WTC11 (cell line): Measurements from ENCODE around the gene DNAJC10. TPM values are rescaled to one million over a fixed set of nuclear protein-coding genes. Genes with fewer than 3 reads are reported as not detected.

ENCODE experiments used
- ATAC-seq: fragments of 200-7000 bp; cut with Tn5 transposase; 2 replicates; pipeline ENCODE4 v1.10.0; 2021; ENCODE audit warnings: mild to moderate bottlenecking, moderate library complexity
- CTCF ChIA-PET: fragments of 300-600 bp; sonication (Branson Sonifier 250); formaldehyde crosslinking; loops from one replicate; lab custom pipeline; 2021; ENCODE audit warnings: antibody characterized with exemption; lab: Charles Lee
- POLR2A ChIA-PET: fragments of 350-600 bp; sonication (Branson Sonifier 250); formaldehyde crosslinking; loops from one replicate; lab custom pipeline; 2021; ENCODE audit warnings: antibody characterized with exemption; lab: Charles Lee
- DNase-seq: peaks from one replicate; pipeline ENCODE4 v3.0.0; 2021; ENCODE audit warnings: low spot score
- H3K27ac Mint-ChIP-seq: 2 replicates; pipeline ENCODE4 v1.8.0; 2021; ENCODE audit warnings: mixed read lengths
- H3K27me3 Mint-ChIP-seq: 2 replicates; pipeline ENCODE4 v1.8.0; 2021; ENCODE audit warnings: low read depth, mild to moderate bottlenecking, moderate library complexity, mixed read lengths
- H3K36me3 Mint-ChIP-seq: 2 replicates; pipeline ENCODE4 v1.8.0; 2021; ENCODE audit warnings: mixed read lengths
- H3K4me1 Mint-ChIP-seq: 2 replicates; pipeline ENCODE4 v1.8.0; 2022; ENCODE audit warnings: mixed read lengths
- H3K4me3 Mint-ChIP-seq: 2 replicates; pipeline ENCODE4 v1.8.0; 2021; ENCODE audit warnings: mild to moderate bottlenecking, moderate library complexity, mixed read lengths
- H3K9me3 Mint-ChIP-seq: 2 replicates; pipeline ENCODE4 v1.8.0; 2021; ENCODE audit warnings: mixed read lengths
- CBFB ChIP-seq: sonication (generic); formaldehyde crosslinking; IDR thresholded peaks from 2 replicates; pipeline ENCODE4 v1.8.1; 2022; ENCODE audit warnings: mild to moderate bottlenecking, low read depth, missing genetic modification reagents
- ETV6 ChIP-seq: sonication (generic); formaldehyde crosslinking; IDR thresholded peaks from 2 replicates; pipeline ENCODE4 v1.8.1; 2022; ENCODE audit warnings: mild to moderate bottlenecking, missing genetic modification reagents
- GRHL2 ChIP-seq: fragments of 250-450 bp; sonication (Bioruptor Pico); IDR thresholded peaks from 2 replicates; pipeline ENCODE4 v1.8.0; 2022; ENCODE audit warnings: mild to moderate bottlenecking, moderate library complexity; ENCODE audit not compliant: insufficient replicate concordance, severe bottlenecking
- JAZF1 ChIP-seq: fragments of 250-450 bp; sonication (Bioruptor Pico); IDR thresholded peaks from 2 replicates; pipeline ENCODE4 v1.9.0; 2021; ENCODE audit warnings: moderate library complexity, mild to moderate bottlenecking, inconsistent platforms
- NFATC4 ChIP-seq: fragments of 250-450 bp; sonication (Bioruptor Pico); IDR thresholded peaks from 2 replicates; pipeline ENCODE4 v1.9.0; 2021; ENCODE audit warnings: mild to moderate bottlenecking
- NFE2L1 ChIP-seq: sonication (generic); formaldehyde crosslinking; IDR thresholded peaks from 2 replicates; pipeline ENCODE4 v1.8.1; 2023; ENCODE audit warnings: missing genetic modification reagents
- NR1H2 ChIP-seq: sonication (generic); formaldehyde crosslinking; IDR thresholded peaks from 2 replicates; pipeline ENCODE4 v1.9.0; 2021; ENCODE audit warnings: mild to moderate bottlenecking, moderate library complexity, missing genetic modification reagents
- PRRX2 ChIP-seq: fragments of 250-450 bp; sonication (Bioruptor Pico); IDR thresholded peaks from 2 replicates; pipeline ENCODE4 v1.8.0; 2021; ENCODE audit warnings: mild to moderate bottlenecking
- SMAD3 ChIP-seq: sonication (generic); formaldehyde crosslinking; IDR thresholded peaks from 2 replicates; pipeline ENCODE4 v1.8.0; 2022; ENCODE audit warnings: missing genetic modification reagents, mild to moderate bottlenecking, borderline replicate concordance
- TCF7 ChIP-seq: sonication (generic); formaldehyde crosslinking; IDR thresholded peaks from 2 replicates; pipeline ENCODE4 v1.8.0; 2022; ENCODE audit warnings: mild to moderate bottlenecking, low read depth, missing genetic modification reagents, moderate library complexity
- ZNF121 ChIP-seq: sonication (generic); formaldehyde crosslinking; IDR thresholded peaks from 2 replicates; pipeline ENCODE4 v1.8.0; 2023; ENCODE audit warnings: missing genetic modification reagents
- ZNF263 ChIP-seq: sonication (generic); formaldehyde crosslinking; IDR thresholded peaks from 2 replicates; pipeline ENCODE4 v1.8.1; 2022; ENCODE audit warnings: low read depth, mild to moderate bottlenecking, moderate library complexity, missing genetic modification reagents
- ZNF396 ChIP-seq: fragments of 250-450 bp; sonication (Bioruptor Pico); IDR thresholded peaks from 2 replicates; pipeline ENCODE4 v1.8.0; 2021; ENCODE audit warnings: mild to moderate bottlenecking, moderate library complexity, borderline replicate concordance
- ZNF416 ChIP-seq: fragments of 250-450 bp; sonication (Bioruptor Pico); IDR thresholded peaks from 2 replicates; pipeline ENCODE4 v1.9.0; 2021; ENCODE audit warnings: mild to moderate bottlenecking, inconsistent platforms
- ZNF671 ChIP-seq: fragments of 250-450 bp; sonication (Bioruptor Pico); IDR thresholded peaks from 2 replicates; pipeline ENCODE4 v1.8.0; 2021; ENCODE audit warnings: mild to moderate bottlenecking
- total RNA-seq: library from RNA; stranded (reverse); gene quantifications from 3 replicates; pipeline ENCODE4 v1.2.3, GENCODE V29; 2021
- TF ChIP-seq, protein P1 (sequence below): fragments of 250-450 bp; sonication (Bioruptor Pico); IDR thresholded peaks from 2 replicates; pipeline ENCODE4 v1.9.0; 2021; ENCODE audit warnings: mild to moderate bottlenecking
- TF ChIP-seq, protein P2 (sequence below): sonication (generic); formaldehyde crosslinking; IDR thresholded peaks from 2 replicates; pipeline ENCODE4 v1.8.0; 2022; ENCODE audit warnings: missing genetic modification reagents
- TF ChIP-seq, protein P3 (sequence below): fragments of 250-450 bp; sonication (Bioruptor Pico); conservative IDR thresholded peaks from 2 replicates; pipeline ENCODE4 v1.9.0; 2021; ENCODE audit warnings: mild to moderate bottlenecking
- TF ChIP-seq, protein P4 (sequence below): sonication (generic); formaldehyde crosslinking; IDR thresholded peaks from 2 replicates; pipeline ENCODE4 v1.8.0; 2022; ENCODE audit warnings: mild to moderate bottlenecking, missing genetic modification reagents
- TF ChIP-seq, protein P5 (sequence below): sonication (generic); formaldehyde crosslinking; IDR thresholded peaks from 2 replicates; pipeline ENCODE4 v1.8.1; 2023; ENCODE audit warnings: mild to moderate bottlenecking, missing genetic modification reagents, moderate library complexity
- TF ChIP-seq, protein P6 (sequence below): sonication (generic); formaldehyde crosslinking; IDR thresholded peaks from 2 replicates; pipeline ENCODE4 v1.8.1; 2023; ENCODE audit warnings: mild to moderate bottlenecking, missing genetic modification reagents, moderate library complexity

The DNAJC10 gene
- total RNA-seq, 1 experiment from 2014 or later = 109 TPM

DNA sequence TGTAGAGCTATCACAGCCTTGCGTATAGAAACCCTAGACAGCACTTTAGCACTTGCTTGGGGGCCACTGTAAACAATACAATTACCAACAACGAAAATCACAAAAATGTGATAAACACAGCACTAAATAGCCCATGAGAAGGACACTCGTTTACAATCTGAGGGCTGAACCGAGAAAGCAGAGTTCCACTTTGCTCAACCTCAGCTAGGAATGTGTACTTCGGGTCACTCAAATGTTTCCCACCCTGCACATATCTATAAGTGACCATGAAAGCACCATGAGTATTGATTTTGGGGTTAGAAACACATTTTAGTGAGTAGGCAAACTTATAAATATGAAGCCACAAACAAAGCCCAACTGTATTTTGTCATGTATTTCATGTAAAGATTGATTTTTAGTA is 88.1 kb downstream of the DNAJC10 start (continued):
- TF ChIP-seq, protein P1, sequence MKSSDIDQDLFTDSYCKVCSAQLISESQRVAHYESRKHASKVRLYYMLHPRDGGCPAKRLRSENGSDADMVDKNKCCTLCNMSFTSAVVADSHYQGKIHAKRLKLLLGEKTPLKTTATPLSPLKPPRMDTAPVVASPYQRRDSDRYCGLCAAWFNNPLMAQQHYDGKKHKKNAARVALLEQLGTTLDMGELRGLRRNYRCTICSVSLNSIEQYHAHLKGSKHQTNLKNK (CRISPR knock-in tag) = no peak
- TF ChIP-seq, protein P2, sequence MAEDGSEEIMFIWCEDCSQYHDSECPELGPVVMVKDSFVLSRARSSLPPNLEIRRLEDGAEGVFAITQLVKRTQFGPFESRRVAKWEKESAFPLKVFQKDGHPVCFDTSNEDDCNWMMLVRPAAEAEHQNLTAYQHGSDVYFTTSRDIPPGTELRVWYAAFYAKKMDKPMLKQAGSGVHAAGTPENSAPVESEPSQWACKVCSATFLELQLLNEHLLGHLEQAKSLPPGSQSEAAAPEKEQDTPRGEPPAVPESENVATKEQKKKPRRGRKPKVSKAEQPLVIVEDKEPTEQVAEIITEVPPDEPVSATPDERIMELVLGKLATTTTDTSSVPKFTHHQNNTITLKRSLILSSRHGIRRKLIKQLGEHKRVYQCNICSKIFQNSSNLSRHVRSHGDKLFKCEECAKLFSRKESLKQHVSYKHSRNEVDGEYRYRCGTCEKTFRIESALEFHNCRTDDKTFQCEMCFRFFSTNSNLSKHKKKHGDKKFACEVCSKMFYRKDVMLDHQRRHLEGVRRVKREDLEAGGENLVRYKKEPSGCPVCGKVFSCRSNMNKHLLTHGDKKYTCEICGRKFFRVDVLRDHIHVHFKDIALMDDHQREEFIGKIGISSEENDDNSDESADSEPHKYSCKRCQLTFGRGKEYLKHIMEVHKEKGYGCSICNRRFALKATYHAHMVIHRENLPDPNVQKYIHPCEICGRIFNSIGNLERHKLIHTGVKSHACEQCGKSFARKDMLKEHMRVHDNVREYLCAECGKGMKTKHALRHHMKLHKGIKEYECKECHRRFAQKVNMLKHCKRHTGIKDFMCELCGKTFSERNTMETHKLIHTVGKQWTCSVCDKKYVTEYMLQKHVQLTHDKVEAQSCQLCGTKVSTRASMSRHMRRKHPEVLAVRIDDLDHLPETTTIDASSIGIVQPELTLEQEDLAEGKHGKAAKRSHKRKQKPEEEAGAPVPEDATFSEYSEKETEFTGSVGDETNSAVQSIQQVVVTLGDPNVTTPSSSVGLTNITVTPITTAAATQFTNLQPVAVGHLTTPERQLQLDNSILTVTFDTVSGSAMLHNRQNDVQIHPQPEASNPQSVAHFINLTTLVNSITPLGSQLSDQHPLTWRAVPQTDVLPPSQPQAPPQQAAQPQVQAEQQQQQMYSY (CRISPR knock-in tag) = no peak
- TF ChIP-seq, protein P3, sequence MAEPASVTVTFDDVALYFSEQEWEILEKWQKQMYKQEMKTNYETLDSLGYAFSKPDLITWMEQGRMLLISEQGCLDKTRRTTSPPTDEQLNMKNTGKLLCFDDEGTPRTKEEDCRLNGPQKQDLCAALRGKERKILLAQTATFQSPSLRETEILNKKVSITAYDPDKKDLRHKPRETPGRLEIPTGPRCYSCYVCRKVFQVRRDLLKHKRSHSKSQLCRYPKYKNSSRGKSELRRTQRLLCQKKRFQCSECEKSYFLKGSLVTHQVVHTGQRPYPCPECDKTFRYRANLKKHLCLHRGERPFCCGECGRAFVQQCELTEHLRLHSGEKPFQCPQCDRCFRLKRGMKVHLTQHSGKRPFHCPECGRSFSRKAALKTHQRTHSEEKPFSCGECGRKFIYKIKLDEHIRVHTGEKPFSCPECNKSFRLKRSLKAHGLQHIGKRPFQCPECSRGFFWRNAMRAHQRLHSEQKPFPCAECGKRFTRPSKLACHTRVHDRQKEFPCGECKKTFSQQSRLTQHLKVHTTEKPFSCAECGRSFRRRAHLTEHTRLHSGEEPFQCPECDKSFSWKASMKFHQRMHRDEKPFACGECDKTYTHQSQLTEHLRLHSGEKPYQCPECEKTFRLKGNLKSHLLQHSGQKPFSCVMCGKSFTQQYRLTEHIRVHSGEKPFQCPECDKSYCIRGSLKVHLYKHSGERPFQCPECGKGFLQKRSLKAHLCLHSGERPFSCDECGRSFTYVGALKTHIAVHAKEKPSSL (CRISPR knock-in tag) = no peak
- TF ChIP-seq, protein P4, sequence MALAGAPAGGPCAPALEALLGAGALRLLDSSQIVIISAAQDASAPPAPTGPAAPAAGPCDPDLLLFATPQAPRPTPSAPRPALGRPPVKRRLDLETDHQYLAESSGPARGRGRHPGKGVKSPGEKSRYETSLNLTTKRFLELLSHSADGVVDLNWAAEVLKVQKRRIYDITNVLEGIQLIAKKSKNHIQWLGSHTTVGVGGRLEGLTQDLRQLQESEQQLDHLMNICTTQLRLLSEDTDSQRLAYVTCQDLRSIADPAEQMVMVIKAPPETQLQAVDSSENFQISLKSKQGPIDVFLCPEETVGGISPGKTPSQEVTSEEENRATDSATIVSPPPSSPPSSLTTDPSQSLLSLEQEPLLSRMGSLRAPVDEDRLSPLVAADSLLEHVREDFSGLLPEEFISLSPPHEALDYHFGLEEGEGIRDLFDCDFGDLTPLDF (CRISPR knock-in tag) = no peak
- no peak for TF ChIP-seq ZNF671 (CRISPR knock-in tag)
- no peak for TF ChIP-seq ZNF396 (CRISPR knock-in tag)

DNA sequence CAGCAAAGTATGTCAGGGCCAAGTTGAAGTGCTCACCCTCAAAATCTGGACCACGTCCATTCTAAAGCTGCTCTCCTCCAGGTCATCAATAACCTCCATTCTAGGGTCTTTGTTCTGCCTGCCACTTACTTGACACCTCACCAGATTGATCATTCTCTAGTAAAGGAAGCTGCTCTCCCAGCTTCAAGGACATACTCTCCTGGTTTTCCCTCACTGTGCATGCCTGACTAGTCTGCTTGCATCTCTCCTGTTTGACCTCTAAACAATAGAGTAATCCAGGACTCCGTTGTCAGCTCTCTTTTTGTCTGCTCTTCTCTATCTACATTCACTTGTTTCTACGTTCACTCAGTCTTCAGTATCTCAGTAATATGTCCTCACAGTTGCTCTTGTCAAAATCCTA is 91.3 kb downstream of the DNAJC10 start:
- no peaks in the 10 kb centered on the region for H3K36me3 Mint-ChIP-seq
- TF ChIP-seq ZNF121 (CRISPR knock-in tag) = no peak
- no peak for TF ChIP-seq SMAD3 (CRISPR knock-in tag)
- TF ChIP-seq, protein P5, sequence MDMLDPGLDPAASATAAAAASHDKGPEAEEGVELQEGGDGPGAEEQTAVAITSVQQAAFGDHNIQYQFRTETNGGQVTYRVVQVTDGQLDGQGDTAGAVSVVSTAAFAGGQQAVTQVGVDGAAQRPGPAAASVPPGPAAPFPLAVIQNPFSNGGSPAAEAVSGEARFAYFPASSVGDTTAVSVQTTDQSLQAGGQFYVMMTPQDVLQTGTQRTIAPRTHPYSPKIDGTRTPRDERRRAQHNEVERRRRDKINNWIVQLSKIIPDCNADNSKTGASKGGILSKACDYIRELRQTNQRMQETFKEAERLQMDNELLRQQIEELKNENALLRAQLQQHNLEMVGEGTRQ = no peak
- no peak for TF ChIP-seq GRHL2
- TF ChIP-seq TCF7 (CRISPR knock-in tag) = no peak
- ChIA-PET POLR2A (interaction anchor here (1.1 kb wide), 1 partner anchor 12 kb away, joined by 4 read pairs; no protein-coding TSS in a partner anchor), CTCF (interaction anchor here (0.8 to 1.6 kb wide), 3 partner anchors 12 to 40 kb away, joined by 3 read pairs; no protein-coding TSS in a partner anchor)
- ATAC-seq (no peak), DNase-seq (no peak)
- no peaks in the 10 kb centered on the region for H3K9me3 Mint-ChIP-seq
- peaks cover 2% of the 10 kb centered on the region for H3K27me3 Mint-ChIP-seq
- H3K27ac Mint-ChIP-seq = no peak overlapping the region
- peaks cover 9% of the 10 kb centered on the region for H3K4me1 Mint-ChIP-seq
- no peak overlapping the region for H3K4me3 Mint-ChIP-seq

DNA sequence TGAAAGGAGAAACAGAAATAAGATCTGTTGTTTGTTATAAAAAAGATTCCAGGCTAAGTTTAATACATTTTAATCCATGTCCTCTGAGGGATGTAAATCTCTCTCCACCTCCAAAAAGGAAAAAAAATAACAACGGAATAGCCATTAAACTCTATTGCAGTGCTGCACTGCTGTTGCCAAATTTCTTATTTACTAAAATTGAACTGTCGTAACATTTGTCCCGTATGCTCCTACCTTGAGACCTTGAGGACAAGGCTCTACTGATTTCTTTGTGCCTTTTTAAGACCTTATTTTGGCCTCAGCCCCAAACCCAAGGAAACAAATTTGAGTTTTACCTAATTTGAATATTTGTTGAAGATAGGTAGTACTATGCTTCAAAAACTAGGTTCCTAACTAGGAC is 94.0 kb downstream of the DNAJC10 start:
- H3K4me3 Mint-ChIP-seq = no peak overlapping the region
- ATAC-seq = no peak
- H3K4me1 Mint-ChIP-seq = peaks cover 4% of the 10 kb centered on the region
- ChIA-PET CTCF (no interaction called here), POLR2A (no interaction called here)
- peaks cover 17% of the 10 kb centered on the region for H3K27me3 Mint-ChIP-seq
- no peak for DNase-seq
- no peak overlapping the region for H3K27ac Mint-ChIP-seq
- no peaks in the 10 kb centered on the region for H3K9me3 Mint-ChIP-seq
- H3K36me3 Mint-ChIP-seq = no peaks in the 10 kb centered on the region
- TF ChIP-seq NR1H2 = no peak
- no peak for TF ChIP-seq ZNF263 (CRISPR knock-in tag)
- no peak for TF ChIP-seq TCF7 (CRISPR knock-in tag)
- no peak for TF ChIP-seq CBFB (CRISPR knock-in tag)
- no peak for TF ChIP-seq JAZF1 (CRISPR knock-in tag)
- TF ChIP-seq ZNF416 (CRISPR knock-in tag) = no peak
- TF ChIP-seq ETV6 (CRISPR knock-in tag) = no peak
- TF ChIP-seq NFATC4 (CRISPR knock-in tag) = no peak
- no peak for TF ChIP-seq NFE2L1
- TF ChIP-seq, protein P6, sequence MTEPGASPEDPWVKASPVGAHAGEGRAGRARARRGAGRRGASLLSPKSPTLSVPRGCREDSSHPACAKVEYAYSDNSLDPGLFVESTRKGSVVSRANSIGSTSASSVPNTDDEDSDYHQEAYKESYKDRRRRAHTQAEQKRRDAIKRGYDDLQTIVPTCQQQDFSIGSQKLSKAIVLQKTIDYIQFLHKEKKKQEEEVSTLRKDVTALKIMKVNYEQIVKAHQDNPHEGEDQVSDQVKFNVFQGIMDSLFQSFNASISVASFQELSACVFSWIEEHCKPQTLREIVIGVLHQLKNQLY = no peak
- TF ChIP-seq PRRX2 = no peak
